Esophagus (tissue), 2 donors: ENCODE results near the gene UNC5B. TPM values are rescaled to one million over a fixed set of nuclear protein-coding genes. Genes with fewer than 3 reads are reported as not detected.

Source experiments
- H3K27ac ChIP-seq, 2 donors: one replicate each; pipeline ENCODE4 v1.5.1; 2013; ENCODE audit warnings: low read depth in 2 of 2, mild to moderate bottlenecking in 2 of 2, inconsistent platforms in 1 of 2, low read length in 1 of 2, moderate library complexity in 1 of 2
- H3K27me3 ChIP-seq, 2 donors: one replicate each; pipeline ENCODE4 v1.6.1; 2013; ENCODE audit warnings: low read length in 2 of 2, control low read depth in 1 of 2, mild to moderate bottlenecking in 1 of 2; ENCODE audit not compliant: insufficient read depth in 2 of 2, control insufficient read depth in 1 of 2
- H3K36me3 ChIP-seq, 2 donors: one replicate each; pipeline ENCODE4 v1.6.1; 2013; ENCODE audit warnings: low read length in 1 of 2; ENCODE audit not compliant: control insufficient read depth in 2 of 2, insufficient read depth in 2 of 2
- H3K4me1 ChIP-seq, 2 donors: one replicate each; pipeline ENCODE4 v1.6.1; 2013; ENCODE audit warnings: low read length in 1 of 2; ENCODE audit not compliant: control insufficient read depth in 2 of 2, insufficient read depth in 2 of 2
- H3K4me3 ChIP-seq, 2 donors: one replicate each; pipeline ENCODE4 v1.5.1; 2013; ENCODE audit warnings: low read length in 2 of 2, mild to moderate bottlenecking in 2 of 2, low read depth in 1 of 2, moderate library complexity in 1 of 2
- H3K9me3 ChIP-seq, 2 donors: one replicate each; pipeline ENCODE4 v1.6.1; 2013; ENCODE audit warnings: mild to moderate bottlenecking in 2 of 2, low read depth in 1 of 2, low read length in 1 of 2, moderate library complexity in 1 of 2; ENCODE audit not compliant: control insufficient read depth in 2 of 2, insufficient read depth in 1 of 2
- WGBS, 2 donors: extraction: QIAGEN DNeasy Blood & Tissue Kit; methylation state at CpG; one replicate each; pipeline ENCODE4 v1.1.7; 2013; 5-methylcytosine and 5-hydroxymethylcytosine counted together
- polyA plus RNA-seq, 2 donors: library from polyadenylated mRNA; stranded (reverse); fragments of 200-250 nt; gene quantifications; one replicate each; pipeline ENCODE4 v1.2.3, GENCODE V29; 2013
- donor health status: healthy with polysubstance abuse.
- donor health status: Bipolar disorder and iron deficiency.

Gene UNC5B
- polyA plus RNA-seq, 2 donors = 7.6 to 12.2 TPM

- H3K9me3 ChIP-seq = no peaks in the 10 kb centered on the region
- no peak overlapping the region for H3K4me3 ChIP-seq
- peaks cover 0 to 9% of the 10 kb centered on the region in 2 donors for H3K4me1 ChIP-seq
- H3K27ac ChIP-seq = no peak overlapping the region
- WGBS, 2 donors = 77 to 79% methylated on average over 6 of the region's 6 CpGs
- no peaks in the 10 kb centered on the region for H3K36me3 ChIP-seq
- no peaks in the 10 kb centered on the region for H3K27me3 ChIP-seq
Measured at GRCh38 chr10:71317739-71318138, 105.4 kb downstream of the UNC5B start.

GRCh38 chr10:71319042-71319799 is 106.9 kb downstream of the UNC5B start, which contains the start of gene SLC29A3:
Gene SLC29A3, plus strand, starts transcription at chr10:71319259. Its CDS starts 51 bp downstream, at chr10:71319310.
- Histone ChIP-seq H3K4me3 (peak within 1 kb of the TSS; percentile 64 to 70), H3K9me3 (no peaks in the 10 kb centered on the region), H3K36me3 (no peaks in the 10 kb centered on the region), H3K4me1 (peaks cover 0 to 6% of the 10 kb centered on the region in 2 donors), H3K27me3 (no peaks in the 10 kb centered on the region), H3K27ac (peak within 1 kb of the TSS; percentile 58 to 60)
- 0 to 1% methylated on average over 44 to 62 of the region's 62 CpGs for WGBS, 2 donors

DNA sequence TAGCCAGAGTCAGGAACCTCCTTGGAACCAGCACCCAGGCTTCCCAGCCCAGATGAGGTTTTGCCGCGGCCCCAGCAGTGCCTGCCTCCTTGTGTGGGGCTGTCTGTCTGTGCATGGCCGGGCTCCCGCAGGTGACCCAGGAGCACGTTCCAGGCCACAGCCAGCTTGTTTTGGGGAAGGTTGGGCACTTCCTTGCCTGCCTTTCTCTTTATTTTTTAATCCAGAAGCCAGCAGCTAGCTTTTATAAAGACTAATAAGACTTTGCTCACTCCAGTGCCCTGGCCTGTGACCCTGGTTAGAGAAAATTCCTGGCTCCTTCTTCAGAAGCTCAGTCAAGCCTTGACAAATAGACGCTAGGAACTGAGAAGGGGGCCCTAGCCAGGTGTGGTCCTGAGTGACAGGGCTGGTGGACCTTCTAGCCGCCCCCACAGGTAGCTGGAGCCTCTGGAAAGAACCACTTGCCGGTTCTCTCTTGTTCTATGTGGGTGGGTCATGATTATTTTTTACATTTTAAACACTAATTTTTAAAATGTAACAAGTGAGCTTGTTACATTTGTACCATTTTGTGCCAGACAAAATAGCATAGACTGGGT is 107.5 kb downstream of the UNC5B start:
- H3K4me1 ChIP-seq = peaks cover 0 to 6% of the 10 kb centered on the region in 2 donors
- no peaks in the 10 kb centered on the region for H3K36me3 ChIP-seq
- H3K27ac ChIP-seq = no peak overlapping the region
- H3K9me3 ChIP-seq = no peaks in the 10 kb centered on the region
- H3K4me3 ChIP-seq = peak overlapping the region; percentile 64 to 70
- no peaks in the 10 kb centered on the region for H3K27me3 ChIP-seq
- 42 to 47% methylated on average over 8 of the region's 8 CpGs for WGBS, 2 donors

DNA sequence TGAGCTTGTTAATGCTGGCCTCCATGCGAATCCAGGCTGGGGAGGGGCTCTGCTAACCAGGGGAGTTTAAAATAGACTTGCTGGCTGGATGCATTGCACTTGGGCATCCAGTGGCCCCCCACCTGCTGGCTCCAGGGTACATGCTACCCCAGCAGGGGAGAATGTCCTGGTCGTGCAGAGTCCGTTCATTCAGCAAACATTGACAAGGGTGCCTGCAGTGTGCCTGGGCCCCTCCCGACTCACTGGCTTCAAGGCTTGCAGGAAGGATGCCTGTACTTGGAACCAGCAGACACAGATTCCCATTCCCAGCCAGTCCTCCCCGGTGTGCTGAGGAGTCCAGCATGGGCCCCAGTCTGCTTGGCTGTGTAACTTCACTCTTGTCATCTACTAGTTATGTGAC is 108.2 kb downstream of the UNC5B start:
- H3K4me1 ChIP-seq = peaks cover 0 to 6% of the 10 kb centered on the region in 2 donors
- no peaks in the 10 kb centered on the region for H3K36me3 ChIP-seq
- no peak overlapping the region for H3K4me3 ChIP-seq
- no peaks in the 10 kb centered on the region for H3K9me3 ChIP-seq
- no peak overlapping the region for H3K27ac ChIP-seq
- 86 to 92% methylated on average over 5 of the region's 5 CpGs for WGBS, 2 donors
- no peaks in the 10 kb centered on the region for H3K27me3 ChIP-seq

DNA sequence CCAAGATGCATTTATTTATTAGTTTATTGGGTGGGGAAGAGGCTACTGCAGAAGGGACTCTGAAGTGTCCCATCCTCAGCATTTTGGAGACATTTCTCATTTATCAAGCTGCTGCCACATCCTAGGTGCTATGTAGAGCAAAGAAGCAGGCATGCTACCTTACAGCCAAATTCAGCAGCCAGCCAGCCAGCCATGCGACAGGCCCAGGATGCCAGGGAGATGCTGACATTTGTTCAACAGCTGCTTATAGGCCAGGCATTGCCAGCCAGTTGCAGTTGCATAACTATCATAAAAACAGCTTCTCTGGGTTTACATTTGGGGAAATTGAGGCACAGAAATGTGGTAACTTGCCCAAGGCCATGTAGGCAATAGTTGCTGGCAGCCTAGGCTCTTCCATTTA is 109.0 kb downstream of the UNC5B start:
- H3K36me3 ChIP-seq = peaks cover 0 to under 1% of the 10 kb centered on the region in 2 donors
- WGBS, 2 donors = 89 to 93% methylated on average over 1 of the region's 1 CpG

DNA sequence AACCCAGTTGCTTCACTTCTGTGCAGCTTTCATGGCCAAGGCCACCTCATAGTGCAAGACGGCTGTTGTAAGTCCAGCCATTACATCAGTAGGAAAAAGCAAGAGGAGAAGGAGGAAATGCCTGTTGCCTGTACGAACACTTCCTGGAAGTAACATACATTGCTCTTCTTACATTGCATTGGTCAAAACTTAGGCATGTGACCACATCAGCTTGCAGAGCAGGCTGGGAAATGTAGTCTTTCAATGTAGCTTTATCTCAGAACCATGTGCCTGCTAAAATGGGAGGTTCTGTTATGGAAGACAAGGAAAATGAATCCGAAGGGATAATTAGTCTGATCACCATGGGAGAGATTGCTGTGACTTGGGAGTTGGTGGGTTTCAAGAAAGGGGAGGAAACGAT is 111.0 kb downstream of the UNC5B start:
- peaks cover 0 to 6% of the 10 kb centered on the region in 2 donors for H3K4me1 ChIP-seq
- H3K9me3 ChIP-seq = no peaks in the 10 kb centered on the region
- 86 to 89% methylated on average over 4 of the region's 4 CpGs for WGBS, 2 donors
- H3K27ac ChIP-seq = no peak overlapping the region
- H3K36me3 ChIP-seq = peaks cover 0 to 6% of the 10 kb centered on the region in 2 donors
- H3K27me3 ChIP-seq = no peaks in the 10 kb centered on the region
- H3K4me3 ChIP-seq = no peak overlapping the region

More for the DNA sequence above, 109.0 kb downstream of the UNC5B start:
- no peak overlapping the region for H3K27ac ChIP-seq
- no peaks in the 10 kb centered on the region for H3K27me3 ChIP-seq
- H3K4me1 ChIP-seq = peaks cover 0 to 6% of the 10 kb centered on the region in 2 donors
- no peaks in the 10 kb centered on the region for H3K9me3 ChIP-seq
- no peak overlapping the region for H3K4me3 ChIP-seq

DNA sequence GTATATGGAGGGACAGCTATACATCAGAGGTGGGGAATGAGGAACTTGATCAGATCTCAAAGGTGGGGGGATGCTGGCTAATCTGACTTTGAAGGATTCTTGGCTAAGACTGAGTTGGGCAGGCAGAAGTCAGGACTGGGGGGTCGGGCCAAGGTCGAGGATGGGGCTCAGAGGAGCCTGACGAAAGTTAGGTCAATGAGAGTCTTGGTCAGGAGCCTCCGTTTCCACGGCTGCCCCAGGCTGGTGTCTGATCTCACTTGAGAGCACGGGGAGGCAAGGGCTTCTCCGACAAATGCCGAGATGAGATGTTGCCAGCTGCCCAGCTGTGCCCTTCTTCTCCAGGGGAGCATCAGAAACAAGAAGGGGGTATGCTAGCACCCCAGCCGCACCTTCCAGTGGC is 112.4 kb downstream of the UNC5B start:
- Histone ChIP-seq H3K4me1 (no peaks in the 10 kb centered on the region), H3K4me3 (no peak overlapping the region), H3K27ac (no peak overlapping the region), H3K9me3 (no peaks in the 10 kb centered on the region), H3K36me3 (peaks cover 0 to 6% of the 10 kb centered on the region in 2 donors), H3K27me3 (no peaks in the 10 kb centered on the region)
- 94 to 95% methylated on average over 9 of the region's 9 CpGs for WGBS, 2 donors

GRCh38 chr10:71325267-71325666 is 112.9 kb downstream of the UNC5B start:
- no peaks in the 10 kb centered on the region for H3K9me3 ChIP-seq
- no peaks in the 10 kb centered on the region for H3K4me1 ChIP-seq
- no peak overlapping the region for H3K4me3 ChIP-seq
- WGBS, 2 donors = 85% methylated on average over 6 of the region's 6 CpGs
- no peak overlapping the region for H3K27ac ChIP-seq
- H3K36me3 ChIP-seq = peaks cover 0 to 6% of the 10 kb centered on the region in 2 donors
- no peaks in the 10 kb centered on the region for H3K27me3 ChIP-seq

- Histone ChIP-seq H3K36me3 (peaks cover 0 to 6% of the 10 kb centered on the region in 2 donors), H3K27me3 (no peaks in the 10 kb centered on the region), H3K27ac (no peak overlapping the region), H3K4me1 (no peaks in the 10 kb centered on the region), H3K9me3 (no peaks in the 10 kb centered on the region), H3K4me3 (no peak overlapping the region)
- WGBS, 2 donors = 56 to 73% methylated on average over 16 of the region's 16 CpGs
Measured at GRCh38 chr10:71326464-71326881, 114.1 kb downstream of the UNC5B start.
